DND-41 (cell line): Measurements from ENCODE around the gene CCNJL.

ENCODE experiments used
- ATAC-seq: fragments of 200-7000 bp; cut with Tn5 transposase; 3 replicates; pipeline ENCODE4 v1.9.1; 2021; ENCODE audit warnings: low read depth; ENCODE audit not compliant: insufficient read depth
- DNase-seq: peaks from one replicate; pipeline ENCODE4 v3.0.0-alpha.2; 2020
- H2AFZ ChIP-seq: 2 replicates; pipeline ENCODE4 v1.6.0; 2012; ENCODE audit warnings: low read depth, low read length
- H3K27ac ChIP-seq: 2 replicates; pipeline ENCODE4 v1.5.1; 2012; ENCODE audit warnings: low read length, inconsistent platforms
- H3K27me3 ChIP-seq: fragments of 200-600 bp; sonication (generic); 2 replicates; pipeline ENCODE4 v1.6.0; 2012; ENCODE audit warnings: low read length, mild to moderate bottlenecking, inconsistent platforms; ENCODE audit not compliant: insufficient read depth, poor library complexity
- H3K36me3 ChIP-seq: 2 replicates; pipeline ENCODE4 v1.5.1; 2012; ENCODE audit warnings: low read length, inconsistent platforms; ENCODE audit not compliant: insufficient read depth
- H3K4me1 ChIP-seq: 2 replicates; pipeline ENCODE4 v1.5.1; 2012; ENCODE audit warnings: mild to moderate bottlenecking, low read length; ENCODE audit not compliant: insufficient read depth
- H3K4me2 ChIP-seq: 2 replicates; pipeline ENCODE4 v1.6.0; 2012; ENCODE audit warnings: mild to moderate bottlenecking, moderate library complexity, low read length, inconsistent platforms; ENCODE audit not compliant: insufficient read depth
- H3K4me3 ChIP-seq, 2 experiments: fragments of 200-600 bp in 1 of 2; shearing (Covaris generic) in 1 of 2; 2 replicates each; pipeline ENCODE4 v1.5.1; 2012 to 2016; ENCODE audit warnings: inconsistent platforms in 2 of 2, low read length in 2 of 2, mild to moderate bottlenecking in 2 of 2, low read depth in 1 of 2, moderate library complexity in 1 of 2
- H3K79me2 ChIP-seq: 2 replicates; pipeline ENCODE4 v1.6.0; 2012; ENCODE audit warnings: low read length, inconsistent platforms; ENCODE audit not compliant: insufficient read depth
- H3K9ac ChIP-seq: 2 replicates; pipeline ENCODE4 v1.6.0; 2012; ENCODE audit warnings: low read depth, mild to moderate bottlenecking, inconsistent platforms, low read length, moderate library complexity
- H3K9me3 ChIP-seq: 2 replicates; pipeline ENCODE4 v1.5.1; 2012; ENCODE audit warnings: low read length, moderate library complexity, mild to moderate bottlenecking, inconsistent platforms; ENCODE audit not compliant: insufficient read depth, severe bottlenecking
- H4K20me1 ChIP-seq: 2 replicates; pipeline ENCODE4 v1.6.0; 2012; ENCODE audit warnings: low read length; ENCODE audit not compliant: insufficient read depth
- CTCF ChIP-seq: IDR thresholded peaks from 2 replicates; pipeline ENCODE4 v1.5.1; 2012; ENCODE audit warnings: borderline replicate concordance, low read length, moderate library complexity, mild to moderate bottlenecking; ENCODE audit not compliant: poor library complexity, severe bottlenecking; ENCODE audit errors: extremely low read depth
- EZH2 ChIP-seq: IDR thresholded peaks from 3 replicates; pipeline ENCODE4 v1.6.1; 2012; ENCODE audit warnings: borderline replicate concordance, low read depth, mild to moderate bottlenecking, moderate library complexity, low read length, inconsistent platforms; ENCODE audit not compliant: severe bottlenecking

CCNJL gene

GRCh38 chr5:160235731-160236130, 76.6 kb downstream of the CCNJL start:
- H3K27me3 ChIP-seq: no peaks in the 10 kb centered on the region

GRCh38 chr5:160233215-160233614, 79.1 kb downstream of the CCNJL start:
- Histone ChIP-seq H3K4me2 (no peak overlapping the region), H3K9ac (no peak overlapping the region), H2AFZ (no peak overlapping the region), H3K79me2 (no peaks in the 10 kb centered on the region), H3K4me1 (no peaks in the 10 kb centered on the region), H3K27me3 (no peaks in the 10 kb centered on the region), H3K36me3 (no peaks in the 10 kb centered on the region), H3K9me3 (no peaks in the 10 kb centered on the region), H3K4me3 (no peak overlapping the region), H3K27ac (no peak overlapping the region), H4K20me1 (no peaks in the 10 kb centered on the region)
- ATAC-seq (no peak), DNase-seq (no peak)
- TF ChIP-seq EZH2 (no peak), CTCF (no peak)

More at GRCh38 chr5:160235731-160236130, 76.6 kb downstream of the CCNJL start:
- no peak overlapping the region for H3K27ac ChIP-seq
- no peak overlapping the region for H3K4me2 ChIP-seq
- no peaks in the 10 kb centered on the region for H3K36me3 ChIP-seq
- no peaks in the 10 kb centered on the region for H4K20me1 ChIP-seq
- H3K79me2 ChIP-seq: no peaks in the 10 kb centered on the region
- no peak overlapping the region for H3K9ac ChIP-seq
- ATAC-seq (no peak), DNase-seq (no peak)
- H2AFZ ChIP-seq: no peak overlapping the region
- TF ChIP-seq CTCF (no peak), EZH2 (no peak)
- no peaks in the 10 kb centered on the region for H3K9me3 ChIP-seq
- H3K4me3 ChIP-seq: no peak overlapping the region
- H3K4me1 ChIP-seq: no peaks in the 10 kb centered on the region

DNA sequence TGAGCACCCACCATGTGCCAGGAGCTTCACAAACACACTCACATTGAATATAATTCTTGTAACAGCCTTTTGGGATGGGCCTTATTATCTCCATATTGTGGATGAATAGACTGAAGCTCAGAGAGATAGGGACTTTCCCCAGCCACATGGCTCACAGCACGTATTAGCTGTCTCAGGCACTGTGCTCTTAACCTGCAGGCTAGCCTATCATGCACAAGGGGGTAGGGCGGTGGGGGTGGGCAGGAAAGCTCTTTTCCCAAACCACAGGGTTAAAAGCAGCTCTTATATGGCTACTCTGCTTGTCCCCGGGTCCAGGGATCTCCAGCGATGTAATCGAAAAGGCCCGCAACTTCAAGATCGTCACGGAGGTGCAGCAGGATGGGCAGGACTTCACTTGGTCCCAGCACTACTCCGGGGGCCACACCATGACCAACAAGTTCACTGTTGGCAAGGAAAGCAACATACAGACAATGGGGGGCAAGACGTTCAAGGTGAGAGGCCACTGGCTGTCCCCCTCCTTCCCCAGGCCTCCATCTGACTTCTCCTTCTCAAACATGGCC, 80.5 kb downstream of the CCNJL start:
- Histone ChIP-seq H4K20me1 (no peaks in the 10 kb centered on the region), H3K4me2 (no peak overlapping the region), H3K36me3 (no peaks in the 10 kb centered on the region), H3K79me2 (no peaks in the 10 kb centered on the region), H3K27ac (no peak overlapping the region), H3K4me3 (no peak overlapping the region), H3K9ac (no peak overlapping the region), H3K4me1 (no peaks in the 10 kb centered on the region), H2AFZ (no peak overlapping the region), H3K27me3 (no peaks in the 10 kb centered on the region), H3K9me3 (no peaks in the 10 kb centered on the region)
- DNase-seq: no peak
- TF ChIP-seq EZH2: no peak
- TF ChIP-seq CTCF: no peak
- ATAC-seq: no peak
